Peyer's patch (tissue), 4 donors: ENCODE measurements around the gene DLGAP4. TPM values are rescaled to one million over a fixed set of nuclear protein-coding genes. Genes with fewer than 3 reads are reported as not detected.

Experiments
- DNase-seq, 3 donors: peaks; one replicate each; pipeline ENCODE4 v3.0.0-alpha.2; 2017 to 2019
- H3K27ac ChIP-seq, 4 donors: fragments of 200-600 bp; sonication (generic); one replicate each; pipeline ENCODE4 v1.5.1; 2016 to 2019
- H3K27me3 ChIP-seq, 2 donors: fragments of 200-600 bp; sonication (generic); one replicate each; pipeline ENCODE4 v1.5.1; 2019
- H3K36me3 ChIP-seq, 3 donors: fragments of 200-600 bp; sonication (generic); one replicate each; pipeline ENCODE4 v1.5.1; 2016 to 2019
- H3K4me1 ChIP-seq, 4 donors: fragments of 200-600 bp; sonication (generic); one replicate each; pipeline ENCODE4 v1.5.1; 2016 to 2019
- H3K4me3 ChIP-seq, 4 donors: fragments of 200-600 bp; sonication (generic); 1 replicate in 3 of 4; 2 replicates in 1 of 4; pipeline ENCODE4 v1.5.1; 2016 to 2019; ENCODE audit warnings: mild to moderate bottlenecking in 1 of 4
- H3K9me3 ChIP-seq, 4 donors: fragments of 200-600 bp; sonication (generic); one replicate each; pipeline ENCODE4 v1.5.1; 2016 to 2019; ENCODE audit warnings: mild to moderate bottlenecking in 1 of 4
- POLR2A ChIP-seq, 2 donors: fragments of 450-650 bp; IDR thresholded peaks; one replicate each; pipeline ENCODE4 v1.5.1; 2017; ENCODE audit warnings: antibody characterized with exemption in 2 of 2, mild to moderate bottlenecking in 2 of 2, moderate library complexity in 2 of 2
- total RNA-seq, 4 donors: library from RNA; depleted of rRNA; stranded (reverse); fragments of >200 nt; gene quantifications; one replicate each; pipeline ENCODE4 v1.1.0, GENCODE V29; 2016
- TF ChIP-seq, protein P1 (sequence below), 6 experiments: fragments of 450-650 bp in 4 of 6; fragments of 200-600 bp in 2 of 6; sonication (generic) in 1 of 6; IDR thresholded peaks; one replicate each; pipeline ENCODE4 v1.5.1; 2017 to 2019; ENCODE audit warnings: antibody characterized with exemption in 6 of 6, mild to moderate bottlenecking in 3 of 6, moderate library complexity in 1 of 6

DLGAP4 gene
- total RNA-seq, 4 donors from 2014 or later = 44.5 to 70.1 (median 59.0) TPM

DNA sequence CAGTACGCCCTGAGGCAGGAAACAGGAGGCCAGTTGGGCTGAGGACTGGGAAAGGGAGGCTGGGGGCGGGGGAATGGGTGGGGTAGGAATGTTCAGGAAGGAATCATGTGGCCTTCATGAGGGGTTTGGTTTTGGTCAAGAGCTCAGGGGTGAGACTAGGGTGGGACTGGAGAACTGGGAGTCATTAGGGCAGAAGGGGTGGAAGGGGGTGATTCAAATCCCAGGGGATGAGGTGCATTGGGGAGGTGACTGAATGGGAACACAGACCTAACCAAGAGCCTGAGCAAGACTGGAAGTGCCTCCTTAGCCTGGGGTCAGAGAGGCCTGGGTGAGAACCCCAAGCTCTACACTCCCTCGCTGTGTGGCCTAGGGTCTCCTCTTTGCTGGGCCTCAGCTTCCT is 86.8 kb downstream of the DLGAP4 start:
- no peak for DNase-seq
- H3K4me1 ChIP-seq = no peaks in the 10 kb centered on the region
- H3K27me3 ChIP-seq = no peaks in the 10 kb centered on the region
- no peaks in the 10 kb centered on the region for H3K36me3 ChIP-seq
- H3K4me3 ChIP-seq = no peak overlapping the region
- H3K9me3 ChIP-seq = no peaks in the 10 kb centered on the region
- TF ChIP-seq POLR2A (IDR thresholded peaks at IDR 0.05) = no peak
- no peak overlapping the region for H3K27ac ChIP-seq

DNA sequence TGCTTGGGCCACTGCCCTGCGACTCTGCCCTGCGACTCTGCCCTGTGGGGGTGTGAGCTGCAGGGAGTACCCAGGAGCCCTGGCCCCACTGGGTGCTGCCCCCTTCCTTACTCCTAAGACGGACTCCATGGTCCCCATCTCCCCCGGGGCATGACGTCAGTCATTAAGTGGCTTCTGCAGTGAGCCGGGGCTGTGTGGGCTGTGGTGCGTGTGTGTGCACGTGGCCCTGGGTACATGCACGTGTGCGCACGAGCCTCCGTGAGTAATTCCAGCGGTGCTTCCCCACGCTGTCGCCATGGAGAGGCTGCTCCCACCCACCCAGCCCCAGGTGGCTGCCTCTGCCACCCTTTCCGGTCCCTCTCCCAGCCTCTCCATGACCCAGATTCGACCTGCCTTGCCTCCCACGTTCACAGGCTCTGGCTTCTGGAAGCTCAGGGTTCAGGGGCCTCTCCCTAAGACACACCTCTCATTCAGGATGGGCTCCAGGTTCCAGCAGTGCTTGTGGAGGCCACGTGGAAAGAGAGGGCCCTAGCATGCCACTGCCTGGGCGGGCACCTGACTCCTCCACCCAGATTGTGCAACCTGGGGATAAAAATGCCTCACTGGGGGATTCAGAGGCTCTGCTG is 88.3 kb downstream of the DLGAP4 start:
- H3K27ac ChIP-seq = no peak overlapping the region
- H3K4me1 ChIP-seq = no peaks in the 10 kb centered on the region
- peak in 1 of 3 donors; percentile 36 for DNase-seq
- no peak overlapping the region for H3K4me3 ChIP-seq
- TF ChIP-seq POLR2A (IDR thresholded peaks at IDR 0.05) = no peak
- TF ChIP-seq, protein P1, sequence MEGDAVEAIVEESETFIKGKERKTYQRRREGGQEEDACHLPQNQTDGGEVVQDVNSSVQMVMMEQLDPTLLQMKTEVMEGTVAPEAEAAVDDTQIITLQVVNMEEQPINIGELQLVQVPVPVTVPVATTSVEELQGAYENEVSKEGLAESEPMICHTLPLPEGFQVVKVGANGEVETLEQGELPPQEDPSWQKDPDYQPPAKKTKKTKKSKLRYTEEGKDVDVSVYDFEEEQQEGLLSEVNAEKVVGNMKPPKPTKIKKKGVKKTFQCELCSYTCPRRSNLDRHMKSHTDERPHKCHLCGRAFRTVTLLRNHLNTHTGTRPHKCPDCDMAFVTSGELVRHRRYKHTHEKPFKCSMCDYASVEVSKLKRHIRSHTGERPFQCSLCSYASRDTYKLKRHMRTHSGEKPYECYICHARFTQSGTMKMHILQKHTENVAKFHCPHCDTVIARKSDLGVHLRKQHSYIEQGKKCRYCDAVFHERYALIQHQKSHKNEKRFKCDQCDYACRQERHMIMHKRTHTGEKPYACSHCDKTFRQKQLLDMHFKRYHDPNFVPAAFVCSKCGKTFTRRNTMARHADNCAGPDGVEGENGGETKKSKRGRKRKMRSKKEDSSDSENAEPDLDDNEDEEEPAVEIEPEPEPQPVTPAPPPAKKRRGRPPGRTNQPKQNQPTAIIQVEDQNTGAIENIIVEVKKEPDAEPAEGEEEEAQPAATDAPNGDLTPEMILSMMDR (IDR thresholded peaks at IDR 0.05) = no peak
- no peaks in the 10 kb centered on the region for H3K36me3 ChIP-seq
- no peaks in the 10 kb centered on the region for H3K27me3 ChIP-seq
- no peaks in the 10 kb centered on the region for H3K9me3 ChIP-seq

DNA sequence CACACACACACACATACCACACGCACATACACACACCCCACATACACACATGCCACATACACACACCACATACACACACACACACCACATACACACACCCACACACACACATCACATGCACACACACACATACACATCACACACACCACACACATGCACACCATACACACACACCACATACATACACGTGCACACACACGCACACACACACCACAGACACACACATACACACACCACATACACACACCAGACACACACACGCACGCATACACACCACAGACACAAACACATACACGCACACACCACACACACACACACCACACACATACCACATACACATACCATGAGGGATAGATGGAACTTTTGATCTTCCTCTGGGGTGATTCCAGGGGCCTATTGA is 90.2 kb downstream of the DLGAP4 start:
- no peak for DNase-seq
- Histone ChIP-seq H3K4me3 (no peak overlapping the region), H3K27ac (no peak overlapping the region), H3K27me3 (no peaks in the 10 kb centered on the region), H3K36me3 (no peaks in the 10 kb centered on the region), H3K4me1 (no peaks in the 10 kb centered on the region), H3K9me3 (no peaks in the 10 kb centered on the region)
- TF ChIP-seq, protein P1 (IDR thresholded peaks at IDR 0.05) = no peak
- no peak for TF ChIP-seq POLR2A (IDR thresholded peaks at IDR 0.05)

DNA sequence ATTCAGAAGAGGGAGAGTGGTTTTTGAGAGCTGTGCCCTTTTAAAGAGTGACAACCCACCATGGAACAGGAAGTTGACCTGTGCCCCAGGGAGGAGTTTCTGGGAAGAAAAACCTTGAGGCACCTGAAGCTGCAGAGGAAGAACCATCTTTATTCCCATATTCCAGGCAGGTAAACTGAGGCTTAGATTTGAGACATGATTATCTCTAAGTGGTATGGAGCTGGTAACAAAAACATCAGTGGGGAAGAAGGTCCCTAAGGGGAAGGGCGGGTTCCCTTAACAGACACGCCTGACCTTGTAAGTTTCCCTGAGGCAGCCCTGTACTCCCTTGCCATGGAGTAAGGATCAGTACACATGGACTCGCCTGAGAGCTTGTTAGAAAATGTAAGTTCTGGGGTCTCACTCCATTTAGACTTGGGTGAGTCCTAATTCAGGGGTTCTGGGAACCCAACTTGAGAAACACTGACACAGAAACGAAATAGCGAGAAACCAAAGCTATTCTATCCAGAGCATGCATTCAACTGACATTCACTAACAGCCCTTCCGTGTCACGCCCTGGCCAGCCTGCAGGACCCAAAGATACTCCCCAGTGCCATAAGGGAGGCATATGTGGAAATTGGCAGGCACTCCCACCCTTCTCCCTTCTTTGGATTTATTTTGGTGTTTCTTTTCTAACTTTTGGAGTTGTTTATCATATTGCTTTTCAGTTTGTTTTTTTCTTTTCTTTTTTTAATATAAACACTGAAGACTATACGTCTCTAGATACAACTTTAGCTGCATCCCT is 90.9 kb downstream of the DLGAP4 start:
- Histone ChIP-seq H3K36me3 (no peaks in the 10 kb centered on the region), H3K4me3 (no peak overlapping the region), H3K4me1 (no peaks in the 10 kb centered on the region), H3K9me3 (no peaks in the 10 kb centered on the region), H3K27ac (no peak overlapping the region), H3K27me3 (no peaks in the 10 kb centered on the region)
- no peak for DNase-seq
- TF ChIP-seq POLR2A (IDR thresholded peaks at IDR 0.05) = no peak
- TF ChIP-seq, protein P1 (IDR thresholded peaks at IDR 0.05) = no peak

DNA sequence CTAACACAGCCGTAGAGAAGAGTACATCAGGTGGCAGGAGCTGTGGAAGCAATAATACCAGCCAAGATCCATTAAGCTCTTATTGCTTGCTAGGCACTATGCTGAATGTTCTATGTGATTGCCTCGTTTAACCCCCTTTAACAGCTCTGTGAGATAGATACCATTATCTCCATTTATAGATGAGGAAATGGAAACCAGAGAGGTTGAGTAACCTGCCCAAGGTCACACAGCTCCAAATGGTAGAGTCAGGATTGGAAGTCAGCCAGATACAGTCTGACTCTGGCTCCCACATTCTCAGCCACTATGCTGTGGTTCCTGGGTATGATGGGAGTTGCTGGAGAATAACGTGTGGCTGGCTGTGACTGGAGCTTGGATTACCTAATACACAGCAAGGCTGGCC is 92.4 kb downstream of the DLGAP4 start:
- no peaks in the 10 kb centered on the region for H3K4me1 ChIP-seq
- H3K36me3 ChIP-seq = no peaks in the 10 kb centered on the region
- no peaks in the 10 kb centered on the region for H3K9me3 ChIP-seq
- TF ChIP-seq, protein P1 (IDR thresholded peaks at IDR 0.05) = no peak
- TF ChIP-seq POLR2A (IDR thresholded peaks at IDR 0.05) = no peak
- H3K27ac ChIP-seq = no peak overlapping the region
- no peak for DNase-seq
- H3K27me3 ChIP-seq = no peaks in the 10 kb centered on the region
- no peak overlapping the region for H3K4me3 ChIP-seq
